GM23338 (cell line): ENCODE results near the gene HOTAIR.
A peak's percentile ranks its signal among the peaks of the same experiment; 100 is the strongest.

Source experiments
- EZH2 ChIP-seq: fragments of 200-600 bp; sonication (generic); IDR thresholded peaks from one replicate; pipeline ENCODE4 v1.8.0; 2017; ENCODE audit warnings: antibody characterized with exemption, mild to moderate bottlenecking, low read depth; ENCODE audit not compliant: unreplicated experiment
- EZH2phosphoT487 ChIP-seq: fragments of 200-600 bp; sonication (generic); IDR thresholded peaks from one replicate; pipeline ENCODE4 v1.8.1; 2018; ENCODE audit warnings: antibody characterized with exemption; ENCODE audit not compliant: unreplicated experiment
- POLR2AphosphoS5 ChIP-seq: IDR thresholded peaks from 2 replicates; pipeline ENCODE4 v1.6.1; 2016; ENCODE audit warnings: antibody characterized with exemption, low read depth
- STAT1 ChIP-seq: IDR thresholded peaks from one replicate; pipeline ENCODE4 v1.6.1; 2016; ENCODE audit warnings: antibody characterized with exemption; ENCODE audit not compliant: unreplicated experiment
- TF ChIP-seq, protein P1 (sequence below), 2 experiments: fragments of 200-600 bp in 1 of 2; sonication (generic) in 1 of 2; conservative IDR thresholded peaks; 2 replicates each; pipeline versions ENCODE4 v1.5.1 to v1.6.1; 2016 to 2017; ENCODE audit warnings: antibody characterized with exemption in 2 of 2, low read depth in 2 of 2, mild to moderate bottlenecking in 2 of 2, moderate library complexity in 1 of 2
- TF ChIP-seq, protein P2 (sequence below): IDR thresholded peaks from one replicate; pipeline ENCODE4 v1.6.1; 2018; ENCODE audit warnings: antibody characterized with exemption; ENCODE audit not compliant: unreplicated experiment

DNA sequence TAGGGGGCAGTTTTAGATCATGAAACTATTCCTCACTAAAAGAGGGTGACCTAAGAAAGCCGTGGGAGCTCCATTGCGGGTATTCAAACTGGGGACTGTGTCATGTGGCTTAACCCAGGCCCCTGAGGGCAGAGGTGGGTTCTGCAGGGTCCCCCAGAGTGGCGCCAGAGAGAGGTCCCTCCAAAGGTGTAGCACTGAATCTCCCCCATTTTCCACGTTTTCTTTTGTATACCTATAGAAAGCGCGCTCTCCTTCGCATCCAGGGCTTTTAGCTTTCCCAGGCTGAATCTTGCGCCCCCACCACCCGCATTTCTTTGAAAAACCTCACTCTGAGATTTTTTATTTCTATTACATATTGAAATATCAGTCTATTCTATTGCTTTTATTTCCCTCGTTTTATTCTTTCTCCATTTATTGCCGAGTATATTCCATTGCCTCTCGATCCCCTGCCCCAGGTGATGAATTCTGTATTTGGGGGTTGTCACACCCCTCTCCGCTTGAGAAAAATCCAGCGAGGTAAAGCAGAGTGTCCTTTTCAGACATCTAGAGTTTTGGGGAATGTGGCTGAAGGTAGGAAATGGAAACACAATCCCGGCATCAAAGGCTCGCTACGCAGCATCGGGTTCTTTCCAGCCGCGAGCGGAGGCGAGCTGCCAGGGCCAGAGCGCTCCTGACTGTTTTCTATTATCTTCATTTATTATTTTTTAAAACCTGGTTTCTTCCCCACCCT lies 37.0 kb downstream of the HOTAIR start:
- TF ChIP-seq EZH2: peak; percentile 97
- TF ChIP-seq STAT1: no peak
- TF ChIP-seq, protein P1, sequence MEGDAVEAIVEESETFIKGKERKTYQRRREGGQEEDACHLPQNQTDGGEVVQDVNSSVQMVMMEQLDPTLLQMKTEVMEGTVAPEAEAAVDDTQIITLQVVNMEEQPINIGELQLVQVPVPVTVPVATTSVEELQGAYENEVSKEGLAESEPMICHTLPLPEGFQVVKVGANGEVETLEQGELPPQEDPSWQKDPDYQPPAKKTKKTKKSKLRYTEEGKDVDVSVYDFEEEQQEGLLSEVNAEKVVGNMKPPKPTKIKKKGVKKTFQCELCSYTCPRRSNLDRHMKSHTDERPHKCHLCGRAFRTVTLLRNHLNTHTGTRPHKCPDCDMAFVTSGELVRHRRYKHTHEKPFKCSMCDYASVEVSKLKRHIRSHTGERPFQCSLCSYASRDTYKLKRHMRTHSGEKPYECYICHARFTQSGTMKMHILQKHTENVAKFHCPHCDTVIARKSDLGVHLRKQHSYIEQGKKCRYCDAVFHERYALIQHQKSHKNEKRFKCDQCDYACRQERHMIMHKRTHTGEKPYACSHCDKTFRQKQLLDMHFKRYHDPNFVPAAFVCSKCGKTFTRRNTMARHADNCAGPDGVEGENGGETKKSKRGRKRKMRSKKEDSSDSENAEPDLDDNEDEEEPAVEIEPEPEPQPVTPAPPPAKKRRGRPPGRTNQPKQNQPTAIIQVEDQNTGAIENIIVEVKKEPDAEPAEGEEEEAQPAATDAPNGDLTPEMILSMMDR (conservative IDR thresholded peaks at IDR 0.05; ENCODE audit: low read depth in 2 of 2): no peak
- TF ChIP-seq POLR2AphosphoS5: no peak
- TF ChIP-seq, protein P2, sequence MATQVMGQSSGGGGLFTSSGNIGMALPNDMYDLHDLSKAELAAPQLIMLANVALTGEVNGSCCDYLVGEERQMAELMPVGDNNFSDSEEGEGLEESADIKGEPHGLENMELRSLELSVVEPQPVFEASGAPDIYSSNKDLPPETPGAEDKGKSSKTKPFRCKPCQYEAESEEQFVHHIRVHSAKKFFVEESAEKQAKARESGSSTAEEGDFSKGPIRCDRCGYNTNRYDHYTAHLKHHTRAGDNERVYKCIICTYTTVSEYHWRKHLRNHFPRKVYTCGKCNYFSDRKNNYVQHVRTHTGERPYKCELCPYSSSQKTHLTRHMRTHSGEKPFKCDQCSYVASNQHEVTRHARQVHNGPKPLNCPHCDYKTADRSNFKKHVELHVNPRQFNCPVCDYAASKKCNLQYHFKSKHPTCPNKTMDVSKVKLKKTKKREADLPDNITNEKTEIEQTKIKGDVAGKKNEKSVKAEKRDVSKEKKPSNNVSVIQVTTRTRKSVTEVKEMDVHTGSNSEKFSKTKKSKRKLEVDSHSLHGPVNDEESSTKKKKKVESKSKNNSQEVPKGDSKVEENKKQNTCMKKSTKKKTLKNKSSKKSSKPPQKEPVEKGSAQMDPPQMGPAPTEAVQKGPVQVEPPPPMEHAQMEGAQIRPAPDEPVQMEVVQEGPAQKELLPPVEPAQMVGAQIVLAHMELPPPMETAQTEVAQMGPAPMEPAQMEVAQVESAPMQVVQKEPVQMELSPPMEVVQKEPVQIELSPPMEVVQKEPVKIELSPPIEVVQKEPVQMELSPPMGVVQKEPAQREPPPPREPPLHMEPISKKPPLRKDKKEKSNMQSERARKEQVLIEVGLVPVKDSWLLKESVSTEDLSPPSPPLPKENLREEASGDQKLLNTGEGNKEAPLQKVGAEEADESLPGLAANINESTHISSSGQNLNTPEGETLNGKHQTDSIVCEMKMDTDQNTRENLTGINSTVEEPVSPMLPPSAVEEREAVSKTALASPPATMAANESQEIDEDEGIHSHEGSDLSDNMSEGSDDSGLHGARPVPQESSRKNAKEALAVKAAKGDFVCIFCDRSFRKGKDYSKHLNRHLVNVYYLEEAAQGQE: no peak
- TF ChIP-seq EZH2phosphoT487: peak; percentile 66
